Kidney (tissue), 14 donors: ENCODE results near the gene NOL4L. TPM values are rescaled to one million over a fixed set of nuclear protein-coding genes. Genes with fewer than 3 reads are reported as not detected.

Experiments used
- DNase-seq, 5 donors: peaks; one replicate each; pipeline ENCODE4 v3.0.0-alpha.2; 2013 to 2020
- FAIRE-seq: peaks from 2 replicates; lab custom pipeline; 2012; peaks lifted over from hg19 to GRCh38; lab: Jason Lieb, UNC
- H3K27ac ChIP-seq, 2 donors: one replicate each; pipeline ENCODE4 v1.7.0; 2013; ENCODE audit warnings: low read depth in 2 of 2, low read length in 2 of 2, inconsistent platforms in 1 of 2
- H3K27me3 ChIP-seq: one replicate; pipeline ENCODE4 v1.7.1; 2013; ENCODE audit warnings: low read length, inconsistent platforms; ENCODE audit not compliant: control insufficient read depth, insufficient read depth
- H3K36me3 ChIP-seq, 3 donors: one replicate each; pipeline versions ENCODE4 v1.7.0 to v1.7.1; 2013; ENCODE audit warnings: low read length in 3 of 3, control low read depth in 1 of 3, inconsistent platforms in 1 of 3; ENCODE audit not compliant: insufficient read depth in 3 of 3, control insufficient read depth in 2 of 3
- H3K4me1 ChIP-seq, 3 donors: one replicate each; pipeline versions ENCODE4 v1.7.0 to v1.7.1; 2013; ENCODE audit warnings: low read length in 3 of 3, inconsistent platforms in 1 of 3, low read depth in 1 of 3; ENCODE audit not compliant: control insufficient read depth in 2 of 3, insufficient read depth in 2 of 3
- H3K4me3 ChIP-seq, 3 donors: one replicate each; pipeline versions ENCODE4 v1.7.0 to v1.8.1; 2013; ENCODE audit warnings: low read length in 3 of 3, control low read depth in 1 of 3, inconsistent platforms in 1 of 3
- H3K9ac ChIP-seq, 3 donors: one replicate each; pipeline versions ENCODE4 v1.7.0 to v1.7.1; 2013; ENCODE audit warnings: low read length in 3 of 3, control low read depth in 1 of 3, inconsistent platforms in 1 of 3
- H3K9me3 ChIP-seq, 3 donors: one replicate each; pipeline versions ENCODE4 v1.7.0 to v1.7.1; 2013; ENCODE audit warnings: low read length in 3 of 3, control low read depth in 1 of 3, inconsistent platforms in 1 of 3; ENCODE audit not compliant: control insufficient read depth in 2 of 3, insufficient read depth in 1 of 3
- CTCF ChIP-seq: IDR thresholded peaks from 3 replicates; pipeline ENCODE4 v1.5.1; 2012; ENCODE audit warnings: mild to moderate bottlenecking, moderate library complexity, borderline replicate concordance; ENCODE audit not compliant: insufficient read depth; ENCODE audit errors: extremely low read depth
- intact Hi-C: fragments of 100-400 bp; cut with DNase I; formaldehyde crosslinking; loops from one replicate; pipeline ENCODE4 v1.11.1; 2022
- polyA plus RNA-seq: library from polyadenylated mRNA; stranded (reverse); fragments of 350-450 nt; fragmentation: Illumina TruSeq; extraction: RNeasy Lipid Tissue Mini Kit (QIAGEN cat#74804); gene quantifications from one replicate; pipeline ENCODE4 v1.2.3, GENCODE V29; 2014; ENCODE audit warnings: low read depth, low replicate concordance; ENCODE audit not compliant: insufficient read depth
- total RNA-seq: library from RNA; stranded (reverse); fragmentation: NEBNext Ultra II Directional; extraction: Animal tissue kit (Norgen Biotek cat#: 25700); gene quantifications from one replicate; pipeline ENCODE4 v1.2.1, GENCODE V29; 2021
- donor health status: control.
- donor health status: control.
- donor health status: control.
- donor health status: control.
- donor health status: control.
- donor health status: DM: yes; HTN: yes; CAD: no.
- donor health status: Normal renal cell carcinoma (clear cell type).

NOL4L gene
- total and polyA plus RNA-seq, 2 donors from 2014 or later: 14.1 to 19.4 TPM

GRCh38 chr20:32586291-32586690 is 1.2 kb upstream of the NOL4L start:
- Histone ChIP-seq H3K9me3 (no peaks in the 10 kb centered on the region), H3K9ac (no peak overlapping the region), H3K36me3 (no peaks in the 10 kb centered on the region), H3K27ac (no peak overlapping the region), H3K4me1 (no peaks in the 10 kb centered on the region), H3K4me3 (no peak overlapping the region), H3K27me3 (no peaks in the 10 kb centered on the region)
- DNase-seq: no peak
- no peak for FAIRE-seq
- no peak for TF ChIP-seq CTCF
- intact Hi-C loops: no loop called here

GRCh38 chr20:32585586-32586127 is 524 bp upstream of the NOL4L start:
- DNase-seq: no peak
- no peaks in the 10 kb centered on the region for H3K27me3 ChIP-seq
- intact Hi-C loops: no loop called here
- no peak overlapping the region for H3K27ac ChIP-seq
- H3K36me3 ChIP-seq: no peaks in the 10 kb centered on the region
- H3K9ac ChIP-seq: no peak overlapping the region
- TF ChIP-seq CTCF: no peak
- FAIRE-seq: no peak
- no peaks in the 10 kb centered on the region for H3K9me3 ChIP-seq
- no peak overlapping the region for H3K4me3 ChIP-seq
- H3K4me1 ChIP-seq: no peaks in the 10 kb centered on the region

GRCh38 chr20:32583581-32584070 is 1.5 kb downstream of the NOL4L start:
- no peaks in the 10 kb centered on the region for H3K9me3 ChIP-seq
- no peaks in the 10 kb centered on the region for H3K27me3 ChIP-seq
- no peak overlapping the region for H3K9ac ChIP-seq
- no peak overlapping the region for H3K27ac ChIP-seq
- FAIRE-seq (no peak), DNase-seq (peak in 3 of 5 donors; percentile 21 to 89 (median 52))
- H3K4me1 ChIP-seq: no peaks in the 10 kb centered on the region
- H3K36me3 ChIP-seq: no peaks in the 10 kb centered on the region
- intact Hi-C loops: no loop called here
- H3K4me3 ChIP-seq: no peak overlapping the region
- no peak for TF ChIP-seq CTCF
